K562 (cell line): ENCODE results near the gene RBL1. TPM values are rescaled to one million over a fixed set of nuclear protein-coding genes. Genes with fewer than 3 reads are reported as not detected.

Source experiments
- ATAC-seq: fragments of 200-7000 bp; cut with Tn5 transposase; 3 replicates; pipeline ENCODE4 v1.9.1; 2020; ENCODE audit warnings: moderate library complexity
- BruUV-seq: library from RNA; stranded (reverse); fragments of 400-500 nt; replicated peaks from 2 replicates; lab custom pipeline; 2021; lab: Mats Ljungman, UMichigan
- CTCF ChIA-PET: fragments of 300-600 bp; formaldehyde crosslinking; extraction: SDS; loops from one replicate; lab custom pipeline; 2021; ENCODE audit warnings: low intra/inter-chr PET ratio; lab: Yijun Ruan, JAX
- POLR2A ChIA-PET: fragments of 300-600, 350-650 bp; sonication (Branson Sonifier 250); formaldehyde crosslinking; extraction: SDS; loops from one replicate; lab custom pipeline; 2021; ENCODE audit warnings: antibody characterized with exemption, inconsistent platforms; lab: Yijun Ruan, JAX
- DNase-seq, 4 experiments: peaks; one replicate each; pipeline versions ENCODE4 v3.0.0 to v3.0.0-alpha.2; 2011 to 2018; ENCODE audit warnings: low spot score in 3 of 4, mixed read lengths in 3 of 4; ENCODE audit errors: extremely low read depth in 1 of 4
- FAIRE-seq: peaks from 2 replicates; lab custom pipeline; 2011; peaks lifted over from hg19 to GRCh38; lab: Jason Lieb, UNC
- H2AFZ ChIP-seq: 2 replicates; pipeline ENCODE4 v1.6.0; 2011; ENCODE audit warnings: low read depth, low read length, control low read depth, inconsistent platforms
- H3K27ac ChIP-seq: fragments of 200-600 bp; 3 replicates; pipeline ENCODE4 v1.8.0; 2011; ENCODE audit warnings: low read depth, mild to moderate bottlenecking, control low read depth, inconsistent platforms, low read length, moderate library complexity, mixed read lengths; ENCODE audit errors: extremely low read depth
- H3K27me3 ChIP-seq, 2 experiments: fragments of 300-600 bp in 1 of 2; 2 replicates in 1 of 2; 3 replicates in 1 of 2; pipeline versions ENCODE4 v1.6.0 to v1.8.0; 2011; ENCODE audit warnings: inconsistent platforms in 2 of 2, low read length in 2 of 2, mild to moderate bottlenecking in 1 of 2, mixed read lengths in 1 of 2, moderate library complexity in 1 of 2; ENCODE audit not compliant: control insufficient read depth in 2 of 2, insufficient read depth in 2 of 2
- H3K36me3 ChIP-seq: fragments of 300-600 bp; 3 replicates; pipeline ENCODE4 v1.8.0; 2011; ENCODE audit warnings: mild to moderate bottlenecking, low read length, inconsistent platforms; ENCODE audit not compliant: control insufficient read depth, insufficient read depth
- H3K4me1 ChIP-seq, 2 experiments: fragments of 200-600 bp in 1 of 2; replicated peaks in 1 of 2; 2 replicates in 1 of 2; 3 replicates in 1 of 2; pipeline versions ENCODE4 v1.5.1 to v1.8.0; 2011; ENCODE audit warnings: inconsistent platforms in 2 of 2, low read length in 2 of 2, mild to moderate bottlenecking in 1 of 2, mixed read lengths in 1 of 2, moderate library complexity in 1 of 2; ENCODE audit not compliant: control insufficient read depth in 2 of 2, insufficient read depth in 2 of 2
- H3K4me2 ChIP-seq: 2 replicates; pipeline ENCODE4 v1.6.1; 2011; ENCODE audit warnings: low read length, control low read depth, inconsistent platforms, mixed read lengths; ENCODE audit not compliant: insufficient read depth
- H3K4me3 ChIP-seq: fragments of 200-600 bp; sonication (generic), shearing (Covaris generic); 2 replicates; pipeline ENCODE4 v1.5.1; 2016; ENCODE audit warnings: control low read depth, inconsistent platforms
- H3K79me2 ChIP-seq: fragments of 200-600 bp; 3 replicates; pipeline ENCODE4 v1.8.0; 2011; ENCODE audit warnings: low read length, inconsistent platforms; ENCODE audit not compliant: control insufficient read depth, insufficient read depth
- H3K9ac ChIP-seq, 2 experiments: 2 replicates each; pipeline versions ENCODE4 v1.6.0 to v1.6.1; 2011; ENCODE audit warnings: low read depth in 2 of 2, low read length in 2 of 2, control low read depth in 1 of 2, inconsistent platforms in 1 of 2, mild to moderate bottlenecking in 1 of 2, mixed read lengths in 1 of 2; ENCODE audit not compliant: insufficient read depth in 1 of 2
- H3K9me1 ChIP-seq: one replicate; pipeline ENCODE4 v1.6.0; 2011; ENCODE audit warnings: inconsistent platforms, mild to moderate bottlenecking, low read length, moderate library complexity; ENCODE audit not compliant: control insufficient read depth, insufficient read depth
- H3K9me3 ChIP-seq: replicated peaks from 2 replicates; pipeline ENCODE4 v1.5.1; 2011; ENCODE audit warnings: low read depth, low read length, inconsistent platforms; ENCODE audit not compliant: control insufficient read depth, insufficient read depth
- H4K20me1 ChIP-seq: replicated peaks from 2 replicates; pipeline ENCODE4 v1.6.1; 2011; ENCODE audit warnings: low read length, inconsistent platforms, mixed read lengths; ENCODE audit not compliant: control insufficient read depth, insufficient read depth
- CBX5 ChIP-seq: IDR thresholded peaks from 2 replicates; pipeline ENCODE4 v1.6.1; 2014; ENCODE audit warnings: low read depth, borderline replicate concordance
- EGR1 ChIP-seq: fragments of 450-650 bp; conservative IDR thresholded peaks from 2 replicates; pipeline ENCODE4 v1.6.1; 2017; ENCODE audit warnings: mild to moderate bottlenecking
- LARP7 ChIP-seq: fragments of 450-650 bp; IDR thresholded peaks from 2 replicates; pipeline ENCODE4 v1.6.1; 2016
- ZNF79 ChIP-seq: fragments of 250-450 bp; sonication (Bioruptor Pico); IDR thresholded peaks from 2 replicates; pipeline ENCODE4 v1.4.0; 2020; ENCODE audit warnings: low read depth, mild to moderate bottlenecking, moderate library complexity
- WGBS: fragments of 100-300 bp; shearing (Covaris generic); methylation state at CpG from one replicate; pipeline ENCODE4 v1.1.6; 2016; ENCODE audit warnings: low coverage, mixed read lengths; ENCODE audit not compliant: insufficient coverage; ENCODE audit errors: missing lambda C conversion rate; 5-methylcytosine and 5-hydroxymethylcytosine counted together
- in situ Hi-C: fragments of 300-500 bp; cut with MboI; formaldehyde crosslinking; loops from 4 replicates; pipeline ENCODE4 v1.15.0; 2018; ENCODE audit warnings: inconsistent platforms, mixed read lengths
- intact Hi-C: fragments of 100-400 bp; cut with micrococcal nuclease; formaldehyde crosslinking; loops from 2 replicates; pipeline ENCODE4 v1.14.2; 2022
- polyA plus RNA-seq, 8 experiments: library from polyadenylated mRNA; depleted of rRNA in 4 of 8; stranded (reverse) in 5 of 8; unstranded in 3 of 8; fragments of >200 nt; fragmentation: Nextera tagmentation in 2 of 8; fragmentation: Illumina TruSeq in 1 of 8; extraction: Ambion mirVana in 2 of 8; extraction: Trizol in 1 of 8; gene quantifications; 2 replicates each; pipeline versions ENCODE4 v1.2.1 to v1.2.3, GENCODE V29; 2011 to 2014; ENCODE audit warnings: inconsistent platforms in 1 of 8, missing spikeins in 1 of 8
- total RNA-seq, 7 experiments: library from RNA; depleted of rRNA in 6 of 7; stranded (reverse); fragments of >200 nt in 6 of 7; fragmentation: Illumina TruSeq in 2 of 7; extraction: Trizol in 2 of 7; gene quantifications; 2 replicates each; pipeline versions ENCODE4 v1.2.1 to v1.2.3, GENCODE V29; 2011 to 2021; ENCODE audit warnings: low replicate concordance in 1 of 7
- TF ChIP-seq, protein P1 (sequence below): IDR thresholded peaks from 3 replicates; pipeline ENCODE4 v1.6.1; 2011; ENCODE audit warnings: borderline replicate concordance, mild to moderate bottlenecking, moderate library complexity; ENCODE audit not compliant: insufficient read length; ENCODE audit errors: extremely low read depth

RBL1 gene
- total and polyA plus RNA-seq, 9 of the 15 experiments (the other 6 are each of a cell fraction or from before 2014, with no cell fraction given), result 4.0 to 25.9 (median 15.6) TPM

DNA sequence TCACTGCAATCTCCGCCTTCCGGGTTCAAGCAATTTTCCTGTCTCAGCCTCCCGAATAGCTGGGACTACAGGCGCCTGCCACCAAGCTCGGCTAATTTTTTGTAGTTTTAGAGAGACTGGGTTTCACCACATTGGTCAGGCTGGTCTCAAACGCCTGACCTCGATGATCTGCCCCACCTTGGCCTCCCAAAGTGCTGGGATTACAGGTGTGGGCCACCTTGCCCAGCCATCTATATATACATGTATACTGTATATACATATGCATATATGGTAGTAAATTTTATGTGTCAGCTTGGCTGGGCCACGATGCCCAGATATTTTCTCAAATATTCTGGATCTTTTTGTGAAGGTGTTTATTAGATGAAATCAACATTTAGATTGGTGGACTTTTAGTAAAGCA, 18.8 kb downstream of the RBL1 start:
- no peaks in the 10 kb centered on the region for H3K27me3 ChIP-seq
- H3K36me3 ChIP-seq, result peaks cover 46% of the 10 kb centered on the region; the same call in 1 of the 3 replicates
- in situ Hi-C loops, result no loop called here
- H3K9me3 ChIP-seq, result 0 out of 2 replicates have a peak, but pooled peaks cover 4% of the 10 kb centered on the region
- no peaks in the 10 kb centered on the region for H3K9me1 ChIP-seq
- no peaks in the 10 kb centered on the region; the same call in 1 of the 2 replicates for H4K20me1 ChIP-seq
- H3K79me2 ChIP-seq, result peaks cover 66% of the 10 kb centered on the region
- ATAC-seq (no peak), FAIRE-seq (no peak), DNase-seq (no peak)
- ChIA-PET POLR2A (no interaction called here), CTCF (no interaction called here)
- no peak overlapping the region for H3K4me3 ChIP-seq
- H3K4me1 ChIP-seq, result peaks cover 0 to 4% of the 10 kb centered on the region in 2 experiments; a peak in 1 of 5 replicates
- no peak overlapping the region for H3K9ac ChIP-seq
- 86% methylated on average over 8 of the region's 8 CpGs for WGBS
- H2AFZ ChIP-seq, result no peak overlapping the region
- no peak for TF ChIP-seq CBX5
- no peak for TF ChIP-seq ZNF79 (CRISPR knock-in tag)
- no peak for TF ChIP-seq EGR1
- TF ChIP-seq LARP7, result no peak
- TF ChIP-seq, protein P1, sequence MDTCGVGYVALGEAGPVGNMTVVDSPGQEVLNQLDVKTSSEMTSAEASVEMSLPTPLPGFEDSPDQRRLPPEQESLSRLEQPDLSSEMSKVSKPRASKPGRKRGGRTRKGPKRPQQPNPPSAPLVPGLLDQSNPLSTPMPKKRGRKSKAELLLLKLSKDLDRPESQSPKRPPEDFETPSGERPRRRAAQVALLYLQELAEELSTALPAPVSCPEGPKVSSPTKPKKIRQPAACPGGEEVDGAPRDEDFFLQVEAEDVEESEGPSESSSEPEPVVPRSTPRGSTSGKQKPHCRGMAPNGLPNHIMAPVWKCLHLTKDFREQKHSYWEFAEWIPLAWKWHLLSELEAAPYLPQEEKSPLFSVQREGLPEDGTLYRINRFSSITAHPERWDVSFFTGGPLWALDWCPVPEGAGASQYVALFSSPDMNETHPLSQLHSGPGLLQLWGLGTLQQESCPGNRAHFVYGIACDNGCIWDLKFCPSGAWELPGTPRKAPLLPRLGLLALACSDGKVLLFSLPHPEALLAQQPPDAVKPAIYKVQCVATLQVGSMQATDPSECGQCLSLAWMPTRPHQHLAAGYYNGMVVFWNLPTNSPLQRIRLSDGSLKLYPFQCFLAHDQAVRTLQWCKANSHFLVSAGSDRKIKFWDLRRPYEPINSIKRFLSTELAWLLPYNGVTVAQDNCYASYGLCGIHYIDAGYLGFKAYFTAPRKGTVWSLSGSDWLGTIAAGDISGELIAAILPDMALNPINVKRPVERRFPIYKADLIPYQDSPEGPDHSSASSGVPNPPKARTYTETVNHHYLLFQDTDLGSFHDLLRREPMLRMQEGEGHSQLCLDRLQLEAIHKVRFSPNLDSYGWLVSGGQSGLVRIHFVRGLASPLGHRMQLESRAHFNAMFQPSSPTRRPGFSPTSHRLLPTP, result no peak
- intact Hi-C loops, result no loop called here
- no TSS peak for BruUV-seq
- H3K27ac ChIP-seq, result no peak overlapping the region
- H3K4me2 ChIP-seq, result no peak overlapping the region
